C4-2B (cell line): ENCODE data around the gene EPN1.

Source experiments
- CTCF ChIP-seq: fragments of 450-650 bp; conservative IDR thresholded peaks from 2 replicates; pipeline ENCODE4 v1.5.1; 2017; ENCODE audit warnings: mild to moderate bottlenecking
- ZFX ChIP-seq: fragments of 450-650 bp; IDR thresholded peaks from 2 replicates; pipeline ENCODE4 v1.6.1; 2017

GRCh38 chr19:55697698-55698097 is 22.7 kb downstream of the EPN1 start:
- TF ChIP-seq CTCF (no peak), ZFX (no peak)
